ENCODE results near the gene ARHGAP31.
A peak's percentile ranks its signal among the peaks of the same experiment; 100 is the strongest.

Gene ARHGAP31

GRCh38 chr3:119401069-119401468, 106.9 kb downstream of the ARHGAP31 start:
- DNase-seq (ENCODE audit: low read depth), result peak; percentile 13
- TF ChIP-seq, protein P1, sequence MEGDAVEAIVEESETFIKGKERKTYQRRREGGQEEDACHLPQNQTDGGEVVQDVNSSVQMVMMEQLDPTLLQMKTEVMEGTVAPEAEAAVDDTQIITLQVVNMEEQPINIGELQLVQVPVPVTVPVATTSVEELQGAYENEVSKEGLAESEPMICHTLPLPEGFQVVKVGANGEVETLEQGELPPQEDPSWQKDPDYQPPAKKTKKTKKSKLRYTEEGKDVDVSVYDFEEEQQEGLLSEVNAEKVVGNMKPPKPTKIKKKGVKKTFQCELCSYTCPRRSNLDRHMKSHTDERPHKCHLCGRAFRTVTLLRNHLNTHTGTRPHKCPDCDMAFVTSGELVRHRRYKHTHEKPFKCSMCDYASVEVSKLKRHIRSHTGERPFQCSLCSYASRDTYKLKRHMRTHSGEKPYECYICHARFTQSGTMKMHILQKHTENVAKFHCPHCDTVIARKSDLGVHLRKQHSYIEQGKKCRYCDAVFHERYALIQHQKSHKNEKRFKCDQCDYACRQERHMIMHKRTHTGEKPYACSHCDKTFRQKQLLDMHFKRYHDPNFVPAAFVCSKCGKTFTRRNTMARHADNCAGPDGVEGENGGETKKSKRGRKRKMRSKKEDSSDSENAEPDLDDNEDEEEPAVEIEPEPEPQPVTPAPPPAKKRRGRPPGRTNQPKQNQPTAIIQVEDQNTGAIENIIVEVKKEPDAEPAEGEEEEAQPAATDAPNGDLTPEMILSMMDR (IDR thresholded peaks at IDR 0.05; ENCODE audit: low read depth, low read length, missing control alignments), result no peak

GRCh38 chr3:119401503-119402440, 107.6 kb downstream of the ARHGAP31 start:
- no peak overlapping the region for H3K4me3 ChIP-seq (ENCODE audit: low read depth, low read length)
- TF ChIP-seq, protein P1 (IDR thresholded peaks at IDR 0.05; ENCODE audit: low read depth, low read length, missing control alignments), result no peak
- no peak for DNase-seq (ENCODE audit: low read depth)

More at GRCh38 chr3:119401069-119401468, 106.9 kb downstream of the ARHGAP31 start:
- H3K4me3 ChIP-seq (ENCODE audit: low read depth, low read length), result no peak overlapping the region

DNA sequence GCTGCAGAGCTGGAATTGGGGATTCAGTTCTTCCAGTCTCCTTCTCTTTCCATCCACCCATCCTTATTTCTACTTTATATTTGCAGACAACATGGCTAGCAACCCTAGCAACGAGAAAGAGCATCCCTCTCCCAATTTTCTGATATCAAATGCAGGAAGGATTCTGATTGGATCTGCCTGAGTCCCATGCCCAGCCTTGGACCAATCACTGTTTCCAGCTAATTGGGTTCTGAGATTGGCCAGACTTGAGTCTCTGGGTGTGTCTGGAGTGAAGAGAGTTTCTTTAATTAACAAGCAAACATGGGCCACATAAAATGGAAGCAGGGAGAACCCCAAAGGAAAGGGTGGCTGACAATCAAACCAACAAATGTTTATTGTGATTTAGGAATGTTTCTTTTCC, 108.6 kb downstream of the ARHGAP31 start:
- no peak overlapping the region for H3K4me3 ChIP-seq (ENCODE audit: low read depth, low read length)
- no peak for DNase-seq (ENCODE audit: low read depth)
- TF ChIP-seq, protein P1 (IDR thresholded peaks at IDR 0.05; ENCODE audit: low read depth, low read length, missing control alignments), result no peak

DNA sequence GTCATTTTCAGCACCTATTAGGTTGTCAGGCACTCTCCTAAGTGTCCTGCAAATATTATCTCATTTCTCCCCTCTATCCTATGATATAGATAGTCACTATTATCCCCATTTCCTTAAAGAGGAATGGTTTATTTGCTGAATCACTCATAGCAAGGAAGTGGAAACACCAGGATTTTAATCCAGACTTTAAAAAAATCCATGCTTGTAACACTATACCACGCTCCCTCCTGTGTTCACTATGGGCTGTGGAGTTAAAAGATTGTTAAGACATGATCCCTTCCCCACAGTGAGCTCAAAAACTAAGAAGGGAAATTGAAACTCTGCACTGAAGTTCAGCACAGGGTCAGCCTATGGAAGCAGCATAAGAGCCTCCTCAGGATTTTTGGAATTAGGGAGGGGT, 109.0 kb downstream of the ARHGAP31 start:
- TF ChIP-seq, protein P1 (IDR thresholded peaks at IDR 0.05; ENCODE audit: low read depth, low read length, missing control alignments), result no peak

DNA sequence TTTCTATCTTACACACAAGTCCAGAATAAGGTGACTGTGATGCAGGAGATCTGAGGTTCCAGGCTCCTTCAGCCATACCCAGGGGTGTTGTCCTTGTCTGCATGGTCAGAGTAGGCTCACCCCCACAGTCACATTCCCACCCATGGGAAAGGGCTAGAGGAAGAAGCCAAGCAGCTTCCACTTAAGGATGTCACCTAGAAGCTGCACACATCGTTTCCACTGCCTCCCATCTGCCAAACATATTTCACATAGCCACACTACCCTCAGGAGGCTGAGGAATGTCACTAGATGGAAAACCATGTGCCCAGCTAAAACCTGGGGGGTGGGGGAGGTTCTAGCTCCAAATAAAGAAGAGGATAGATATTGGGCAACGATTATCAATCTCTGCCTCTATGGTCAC, 111.1 kb downstream of the ARHGAP31 start:
- TF ChIP-seq, protein P1 (IDR thresholded peaks at IDR 0.05; ENCODE audit: low read depth, low read length, missing control alignments), result no peak
- no peak overlapping the region for H3K4me3 ChIP-seq (ENCODE audit: low read depth, low read length)
- no peak for DNase-seq (ENCODE audit: low read depth)

More for the DNA sequence above, 109.0 kb downstream of the ARHGAP31 start:
- no peak for DNase-seq (ENCODE audit: low read depth)
- H3K4me3 ChIP-seq (ENCODE audit: low read depth, low read length), result no peak overlapping the region

DNA sequence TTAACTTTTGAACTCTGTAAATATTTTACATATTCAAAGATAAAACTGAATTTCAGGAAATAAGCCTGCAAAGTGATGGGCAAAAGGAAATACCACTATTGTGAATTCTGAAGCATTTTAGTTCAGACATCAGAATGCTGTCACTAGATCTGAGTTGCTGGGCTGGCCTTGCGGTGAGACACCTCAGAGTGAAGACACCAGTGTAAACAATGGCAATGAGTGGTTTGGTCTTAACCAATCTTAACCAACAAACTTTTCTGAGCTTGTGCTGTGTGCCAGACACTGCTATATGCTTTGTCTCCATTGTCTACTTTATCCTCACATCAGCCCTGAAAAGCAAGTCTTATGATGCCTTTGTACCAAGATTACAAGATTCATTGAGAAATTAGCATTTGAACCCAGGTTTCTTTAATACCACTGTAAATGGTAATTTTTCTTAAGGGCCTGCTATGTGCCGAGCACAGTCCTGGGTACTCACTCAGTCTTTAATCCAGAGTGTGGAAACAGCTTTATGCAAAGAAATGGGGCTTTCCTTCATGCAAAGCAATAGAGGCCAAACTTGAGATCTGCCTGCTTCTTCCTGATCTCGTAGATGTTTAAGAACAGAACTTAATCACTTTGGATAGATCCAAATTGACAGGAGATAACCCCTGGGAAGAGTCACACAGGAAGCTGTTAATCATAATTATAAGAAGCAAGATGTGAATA, 114.2 kb downstream of the ARHGAP31 start:
- no peak overlapping the region for H3K4me3 ChIP-seq (ENCODE audit: low read depth, low read length)
- DNase-seq (ENCODE audit: low read depth), result no peak
- TF ChIP-seq, protein P1 (IDR thresholded peaks at IDR 0.05; ENCODE audit: low read depth, low read length, missing control alignments), result no peak
